Adipocyte (in vitro differentiated cells): ENCODE data around the gene HHLA2.

ENCODE experiments used
- DNase-seq: peaks from one replicate; pipeline ENCODE4 v3.0.0-alpha.2; 2015; ENCODE audit warnings: low read depth
- H3K27me3 ChIP-seq: replicated peaks from 2 replicates; pipeline ENCODE4 v1.7.0; 2013; ENCODE audit warnings: mild to moderate bottlenecking, low read length, moderate library complexity; ENCODE audit not compliant: control insufficient read depth, insufficient read depth
- H3K36me3 ChIP-seq: 2 replicates; pipeline ENCODE4 v1.7.0; 2013; ENCODE audit warnings: low read length, mild to moderate bottlenecking, moderate library complexity; ENCODE audit not compliant: control insufficient read depth, insufficient read depth, severe bottlenecking
- H3K4me1 ChIP-seq: 2 replicates; pipeline ENCODE4 v1.7.0; 2013; ENCODE audit warnings: mild to moderate bottlenecking, low read length, moderate library complexity; ENCODE audit not compliant: control insufficient read depth, insufficient read depth
- H3K4me3 ChIP-seq: 2 replicates; pipeline ENCODE4 v1.7.0; 2013; ENCODE audit warnings: mild to moderate bottlenecking, low read length, moderate library complexity
- H3K9ac ChIP-seq: 2 replicates; pipeline ENCODE4 v1.7.0; 2013; ENCODE audit warnings: mild to moderate bottlenecking, low read length, moderate library complexity
- H3K9me3 ChIP-seq: 2 replicates; pipeline ENCODE4 v1.7.0; 2013; ENCODE audit warnings: mild to moderate bottlenecking, low read length, moderate library complexity; ENCODE audit not compliant: control insufficient read depth

Gene HHLA2

GRCh38 chr3:108300103-108300849 is 3.9 kb downstream of the HHLA2 start:
- Histone ChIP-seq H3K36me3 (no peaks in the 10 kb centered on the region), H3K9ac (no peak overlapping the region), H3K9me3 (no peaks in the 10 kb centered on the region), H3K4me3 (no peak overlapping the region), H3K4me1 (no peaks in the 10 kb centered on the region), H3K27me3 (no peaks in the 10 kb centered on the region)
- DNase-seq, result no peak

GRCh38 chr3:108301695-108302404 is 5.5 kb downstream of the HHLA2 start:
- no peaks in the 10 kb centered on the region for H3K36me3 ChIP-seq
- no peak for DNase-seq
- no peaks in the 10 kb centered on the region for H3K9me3 ChIP-seq
- H3K4me3 ChIP-seq, result no peak overlapping the region
- H3K27me3 ChIP-seq, result no peaks in the 10 kb centered on the region
- H3K9ac ChIP-seq, result no peak overlapping the region
- H3K4me1 ChIP-seq, result no peaks in the 10 kb centered on the region

- Histone ChIP-seq H3K36me3 (no peaks in the 10 kb centered on the region), H3K9me3 (no peaks in the 10 kb centered on the region), H3K4me3 (no peak overlapping the region), H3K27me3 (no peaks in the 10 kb centered on the region), H3K4me1 (no peaks in the 10 kb centered on the region), H3K9ac (no peak overlapping the region)
- DNase-seq, result no peak
Observed at GRCh38 chr3:108302570-108302969, 6.2 kb downstream of the HHLA2 start.

GRCh38 chr3:108305484-108306172 is 9.3 kb downstream of the HHLA2 start:
- Histone ChIP-seq H3K4me3 (no peak overlapping the region), H3K9me3 (peaks cover 5% of the 10 kb centered on the region), H3K9ac (no peak overlapping the region)

GRCh38 chr3:108311797-108312196 is 15.4 kb downstream of the HHLA2 start:
- no peak overlapping the region for H3K4me3 ChIP-seq
- peaks cover 18% of the 10 kb centered on the region for H3K4me1 ChIP-seq
- no peaks in the 10 kb centered on the region for H3K36me3 ChIP-seq
- DNase-seq, result no peak
- H3K9me3 ChIP-seq, result peaks cover 5% of the 10 kb centered on the region
- H3K9ac ChIP-seq, result no peak overlapping the region
- no peaks in the 10 kb centered on the region for H3K27me3 ChIP-seq

More at GRCh38 chr3:108305484-108306172, 9.3 kb downstream of the HHLA2 start:
- DNase-seq, result no peak
- no peaks in the 10 kb centered on the region for H3K4me1 ChIP-seq
- no peaks in the 10 kb centered on the region for H3K36me3 ChIP-seq
- no peaks in the 10 kb centered on the region for H3K27me3 ChIP-seq

- peaks cover 18% of the 10 kb centered on the region for H3K4me1 ChIP-seq
- DNase-seq, result peak; percentile 72
- no peaks in the 10 kb centered on the region for H3K27me3 ChIP-seq
- H3K4me3 ChIP-seq, result no peak overlapping the region
- H3K9ac ChIP-seq, result no peak overlapping the region
- H3K36me3 ChIP-seq, result no peaks in the 10 kb centered on the region
- peaks cover 5% of the 10 kb centered on the region for H3K9me3 ChIP-seq
Observed at GRCh38 chr3:108312656-108313055, 16.3 kb downstream of the HHLA2 start.

- Histone ChIP-seq H3K36me3 (no peaks in the 10 kb centered on the region), H3K9ac (no peak overlapping the region), H3K4me3 (no peak overlapping the region), H3K4me1 (peaks cover 18% of the 10 kb centered on the region), H3K27me3 (no peaks in the 10 kb centered on the region), H3K9me3 (no peaks in the 10 kb centered on the region)
- no peak for DNase-seq
Observed at GRCh38 chr3:108315767-108316301, 19.5 kb downstream of the HHLA2 start.

- Histone ChIP-seq H3K27me3 (no peaks in the 10 kb centered on the region), H3K4me3 (no peak overlapping the region), H3K9ac (no peak overlapping the region), H3K4me1 (no peaks in the 10 kb centered on the region), H3K9me3 (no peaks in the 10 kb centered on the region), H3K36me3 (no peaks in the 10 kb centered on the region)
- DNase-seq, result peak; percentile 33
Observed at GRCh38 chr3:108319428-108320082, 23.2 kb downstream of the HHLA2 start.

GRCh38 chr3:108320746-108321350 is 24.5 kb downstream of the HHLA2 start:
- no peaks in the 10 kb centered on the region for H3K4me1 ChIP-seq
- H3K9me3 ChIP-seq, result no peaks in the 10 kb centered on the region
- H3K4me3 ChIP-seq, result no peak overlapping the region
- no peak overlapping the region for H3K9ac ChIP-seq
- DNase-seq, result no peak
- H3K27me3 ChIP-seq, result no peaks in the 10 kb centered on the region
- H3K36me3 ChIP-seq, result no peaks in the 10 kb centered on the region

GRCh38 chr3:108322352-108322751 is 26.0 kb downstream of the HHLA2 start:
- no peaks in the 10 kb centered on the region for H3K4me1 ChIP-seq
- H3K27me3 ChIP-seq, result no peaks in the 10 kb centered on the region
- no peak overlapping the region for H3K4me3 ChIP-seq
- H3K36me3 ChIP-seq, result no peaks in the 10 kb centered on the region
- H3K9me3 ChIP-seq, result peaks cover 11% of the 10 kb centered on the region
- H3K9ac ChIP-seq, result no peak overlapping the region
- no peak for DNase-seq
